Neural crest cell (in vitro differentiated cells): ENCODE measurements around the gene CASK. TPM values are rescaled to one million over a fixed set of nuclear protein-coding genes. Genes with fewer than 3 reads are reported as not detected.
A peak's percentile ranks its signal among the peaks of the same experiment; 100 is the strongest.

Experiments
- DNase-seq: peaks from one replicate; pipeline ENCODE4 v3.0.0; 2021; ENCODE audit warnings: low read depth, mixed read lengths, low spot score
- H3K27ac Mint-ChIP-seq: one replicate; pipeline ENCODE4 v1.8.0; 2021; ENCODE audit warnings: mild to moderate bottlenecking, mixed read lengths; ENCODE audit not compliant: unreplicated experiment
- H3K27me3 Mint-ChIP-seq: 2 replicates; pipeline ENCODE4 v1.8.0; 2021; ENCODE audit warnings: low read depth, mild to moderate bottlenecking, mixed read lengths
- H3K36me3 Mint-ChIP-seq: 2 replicates; pipeline ENCODE4 v1.8.0; 2021; ENCODE audit warnings: low read depth, mild to moderate bottlenecking, mixed read lengths
- H3K4me1 Mint-ChIP-seq: 2 replicates; pipeline ENCODE4 v1.8.0; 2021; ENCODE audit warnings: mixed read lengths
- H3K4me3 Mint-ChIP-seq: one replicate; pipeline ENCODE4 v1.8.0; 2021; ENCODE audit warnings: mild to moderate bottlenecking, mixed read lengths
- H3K9me3 Mint-ChIP-seq: 2 replicates; pipeline ENCODE4 v1.8.0; 2021; ENCODE audit warnings: mixed read lengths
- CTCF ChIP-seq: fragments of 200-600 bp; sonication (generic); conservative IDR thresholded peaks from 2 replicates; pipeline ENCODE4 v1.5.0; 2021; ENCODE audit warnings: antibody characterized with exemption, mild to moderate bottlenecking
- total RNA-seq: library from RNA; stranded (reverse); gene quantifications from 2 replicates; pipeline ENCODE4 v1.2.1, GENCODE V29; 2021

Gene CASK
- total RNA-seq, 1 donor from 2014 or later: 57.8 TPM

GRCh38 chrX:41779030-41779564 is 144.3 kb downstream of the CASK start:
- H3K4me3 Mint-ChIP-seq: no peak overlapping the region
- H3K36me3 Mint-ChIP-seq: peaks cover 4% of the 10 kb centered on the region
- no peak for TF ChIP-seq CTCF

GRCh38 chrX:41761702-41762101 is 161.7 kb downstream of the CASK start:
- TF ChIP-seq CTCF: no peak
- no peak for DNase-seq
- Mint-ChIP-seq H3K27ac (no peak overlapping the region), H3K9me3 (peaks cover 4% of the 10 kb centered on the region), H3K27me3 (no peaks in the 10 kb centered on the region), H3K4me3 (no peak overlapping the region), H3K36me3 (peaks cover 4% of the 10 kb centered on the region), H3K4me1 (no peaks in the 10 kb centered on the region)

More at GRCh38 chrX:41779030-41779564, 144.3 kb downstream of the CASK start:
- H3K9me3 Mint-ChIP-seq: no peaks in the 10 kb centered on the region
- H3K4me1 Mint-ChIP-seq: peaks cover 8% of the 10 kb centered on the region
- no peak for DNase-seq
- no peak overlapping the region for H3K27ac Mint-ChIP-seq
- H3K27me3 Mint-ChIP-seq: no peaks in the 10 kb centered on the region

GRCh38 chrX:41761169-41761568 is 162.2 kb downstream of the CASK start:
- H3K27ac Mint-ChIP-seq: no peak overlapping the region

GRCh38 chrX:41759817-41760216 is 163.5 kb downstream of the CASK start:
- Mint-ChIP-seq H3K36me3 (peaks cover 9% of the 10 kb centered on the region), H3K27me3 (no peaks in the 10 kb centered on the region), H3K27ac (no peak overlapping the region), H3K4me1 (no peaks in the 10 kb centered on the region), H3K4me3 (no peak overlapping the region), H3K9me3 (peaks cover 4% of the 10 kb centered on the region)
- DNase-seq: no peak
- TF ChIP-seq CTCF: peak; percentile 55

More at GRCh38 chrX:41761169-41761568, 162.2 kb downstream of the CASK start:
- no peaks in the 10 kb centered on the region for H3K27me3 Mint-ChIP-seq
- H3K4me3 Mint-ChIP-seq: no peak overlapping the region
- H3K9me3 Mint-ChIP-seq: peaks cover 4% of the 10 kb centered on the region
- no peak for DNase-seq
- no peaks in the 10 kb centered on the region for H3K4me1 Mint-ChIP-seq
- no peak for TF ChIP-seq CTCF
- peaks cover 4% of the 10 kb centered on the region for H3K36me3 Mint-ChIP-seq

- H3K4me3 Mint-ChIP-seq: no peak overlapping the region
- H3K27ac Mint-ChIP-seq: no peak overlapping the region
- no peak for TF ChIP-seq CTCF
- H3K4me1 Mint-ChIP-seq: no peaks in the 10 kb centered on the region
- DNase-seq: no peak
- peaks cover 9% of the 10 kb centered on the region for H3K36me3 Mint-ChIP-seq
- H3K9me3 Mint-ChIP-seq: peaks cover 4% of the 10 kb centered on the region
- H3K27me3 Mint-ChIP-seq: no peaks in the 10 kb centered on the region
These were observed 165.0 kb downstream of the CASK start for GRCh38 chrX:41758401-41758800.

- Mint-ChIP-seq H3K27me3 (no peaks in the 10 kb centered on the region), H3K4me3 (no peak overlapping the region), H3K4me1 (no peaks in the 10 kb centered on the region), H3K36me3 (peaks cover 5% of the 10 kb centered on the region), H3K9me3 (peaks cover 3% of the 10 kb centered on the region), H3K27ac (no peak overlapping the region)
- no peak for DNase-seq
- no peak for TF ChIP-seq CTCF
These were observed 172.6 kb downstream of the CASK start for GRCh38 chrX:41750716-41751115.
